MCF 10A (cell line): ENCODE results near the gene CUBN. TPM values are rescaled to one million over a fixed set of nuclear protein-coding genes. Genes with fewer than 3 reads are reported as not detected.

Source experiments
- BruUV-seq: library from RNA; stranded (reverse); fragments of 400-500 nt; replicated peaks from 2 replicates; lab custom pipeline; 2021; lab: Mats Ljungman, UMichigan
- CTCF ChIA-PET: fragments of 300-600 bp; sonication (Branson Sonifier 250); formaldehyde crosslinking; extraction: SDS; loops from one replicate; lab custom pipeline; 2021; ENCODE audit warnings: antibody characterized with exemption, inconsistent platforms; lab: Yijun Ruan, JAX
- POLR2A ChIA-PET: fragments of 300-600, 350-650 bp; sonication (Branson Sonifier 250); formaldehyde crosslinking; extraction: SDS; loops from one replicate; lab custom pipeline; 2020; ENCODE audit warnings: antibody characterized with exemption, inconsistent platforms; lab: Yijun Ruan, JAX
- DNase-seq: peaks from one replicate; pipeline ENCODE4 v3.0.0-alpha.2; 2018; ENCODE audit not compliant: unreplicated experiment
- H3K27ac Mint-ChIP-seq: one replicate; pipeline ENCODE4 v1.8.0; 2022; ENCODE audit warnings: mild to moderate bottlenecking, low read depth, mixed read lengths; ENCODE audit not compliant: unreplicated experiment
- H3K27me3 Mint-ChIP-seq: one replicate; pipeline ENCODE4 v1.8.0; 2022; ENCODE audit warnings: mixed read lengths; ENCODE audit not compliant: insufficient read depth, unreplicated experiment
- H3K36me3 Mint-ChIP-seq: one replicate; pipeline ENCODE4 v1.8.0; 2022; ENCODE audit warnings: mild to moderate bottlenecking, moderate library complexity, mixed read lengths; ENCODE audit not compliant: insufficient read depth, unreplicated experiment
- H3K4me1 Mint-ChIP-seq: one replicate; pipeline ENCODE4 v1.8.0; 2022; ENCODE audit warnings: mixed read lengths; ENCODE audit not compliant: insufficient read depth, unreplicated experiment
- H3K4me3 Mint-ChIP-seq: one replicate; pipeline ENCODE4 v1.8.0; 2022; ENCODE audit warnings: mild to moderate bottlenecking, moderate library complexity, mixed read lengths; ENCODE audit not compliant: unreplicated experiment
- H3K9me3 Mint-ChIP-seq: one replicate; pipeline ENCODE4 v1.8.0; 2022; ENCODE audit warnings: mixed read lengths; ENCODE audit not compliant: unreplicated experiment
- CTCF ChIP-seq: fragments of 200-600 bp; IDR thresholded peaks from one replicate; pipeline ENCODE4 v1.8.0; 2022; ENCODE audit warnings: antibody characterized with exemption, mild to moderate bottlenecking; ENCODE audit not compliant: unreplicated experiment
- intact Hi-C: fragments of 100-400 bp; cut with micrococcal nuclease; formaldehyde crosslinking; loops from 2 replicates; pipeline ENCODE4 v1.14.1; 2022
- total RNA-seq: library from RNA; stranded (reverse); gene quantifications from 2 replicates; pipeline ENCODE4 v1.2.3, GENCODE V29; 2022

Gene CUBN
- total RNA-seq, 1 experiment from 2014 or later: 1.3 TPM

- Mint-ChIP-seq H3K36me3 (no peaks in the 10 kb centered on the region), H3K27ac (no peak overlapping the region), H3K9me3 (no peaks in the 10 kb centered on the region), H3K4me3 (no peak overlapping the region), H3K4me1 (no peaks in the 10 kb centered on the region), H3K27me3 (no peaks in the 10 kb centered on the region)
- CTCF ChIA-PET: interaction anchor here (0.7 kb wide), 1 partner anchor 144 kb away, joined by 3 read pairs; no protein-coding TSS in a partner anchor
- no peak for DNase-seq
- intact Hi-C loops: no loop called here
- BruUV-seq: no TSS peak
- POLR2A ChIA-PET: interaction anchor here (0.6 kb wide), 1 partner anchor 158 kb away, joined by 3 read pairs; no protein-coding TSS in a partner anchor
- TF ChIP-seq CTCF: no peak
These were observed 87.7 kb downstream of the CUBN start for GRCh38 chr10:17041626-17042520.

- BruUV-seq: no TSS peak
- Mint-ChIP-seq H3K27ac (no peak overlapping the region), H3K36me3 (no peaks in the 10 kb centered on the region), H3K9me3 (no peaks in the 10 kb centered on the region), H3K27me3 (no peaks in the 10 kb centered on the region), H3K4me1 (no peaks in the 10 kb centered on the region), H3K4me3 (no peak overlapping the region)
- POLR2A ChIA-PET: interaction anchor here (0.5 to 1.3 kb wide), 2 partner anchors 100 to 157 kb away, joined by 3 to 4 read pairs; no protein-coding TSS in a partner anchor
- intact Hi-C loops: no loop called here
- no peak for TF ChIP-seq CTCF
- DNase-seq: no peak
- CTCF ChIA-PET: no interaction called here
These were observed 91.0 kb downstream of the CUBN start for GRCh38 chr10:17038627-17039026.

GRCh38 chr10:17037910-17038309 lies 91.7 kb downstream of the CUBN start:
- no TSS peak for BruUV-seq
- H3K4me3 Mint-ChIP-seq: no peak overlapping the region
- no peaks in the 10 kb centered on the region for H3K27me3 Mint-ChIP-seq
- H3K4me1 Mint-ChIP-seq: no peaks in the 10 kb centered on the region
- TF ChIP-seq CTCF: no peak
- no peaks in the 10 kb centered on the region for H3K36me3 Mint-ChIP-seq
- POLR2A ChIA-PET: interaction anchor here (0.5 kb wide), 1 partner anchor 100 kb away, joined by 3 read pairs; no protein-coding TSS in a partner anchor
- CTCF ChIA-PET: no interaction called here
- no peak overlapping the region for H3K27ac Mint-ChIP-seq
- H3K9me3 Mint-ChIP-seq: no peaks in the 10 kb centered on the region
- DNase-seq: no peak
- intact Hi-C loops: no loop called here

GRCh38 chr10:17035446-17035845 lies 94.2 kb downstream of the CUBN start:
- Mint-ChIP-seq H3K9me3 (no peaks in the 10 kb centered on the region), H3K4me1 (peaks cover 6% of the 10 kb centered on the region), H3K27ac (no peak overlapping the region), H3K36me3 (no peaks in the 10 kb centered on the region), H3K4me3 (no peak overlapping the region), H3K27me3 (no peaks in the 10 kb centered on the region)
- DNase-seq: no peak
- ChIA-PET CTCF (interaction anchor here (1.1 kb wide), 1 partner anchor 76 kb away, joined by 3 read pairs; no protein-coding TSS in a partner anchor), POLR2A (interaction anchor here (0.9 kb wide), 1 partner anchor 10 kb away, joined by 3 read pairs; no protein-coding TSS in a partner anchor)
- no TSS peak for BruUV-seq
- intact Hi-C loops: no loop called here
- no peak for TF ChIP-seq CTCF
